Breast epithelium (tissue), 3 donors: Measurements from ENCODE around the gene ADAM12.

Experiments used
- CTCF ChIP-seq, 3 donors: fragments of 450-650 bp; IDR thresholded peaks; one replicate each; pipeline ENCODE4 v1.5.1; 2016 to 2017; ENCODE audit warnings: antibody characterized with exemption in 3 of 3, mild to moderate bottlenecking in 3 of 3, moderate library complexity in 3 of 3
- POLR2AphosphoS5 ChIP-seq, 3 donors: sonication (generic); formaldehyde crosslinking; IDR thresholded peaks; one replicate each; pipeline ENCODE4 v1.6.1; 2017; ENCODE audit warnings: antibody characterized with exemption in 3 of 3

GRCh38 chr10:126397156-126397555, 8.9 kb upstream of the ADAM12 start:
- no peak for TF ChIP-seq CTCF (IDR thresholded peaks at IDR 0.05)
- no peak for TF ChIP-seq POLR2AphosphoS5 (IDR thresholded peaks at IDR 0.05)
